K562 (cell line): ENCODE measurements around the gene TMEM39B.

Experiments
- BRCA1 ChIP-seq, 2 experiments: fragments of 450-650 bp in 1 of 2; sonication (generic) in 1 of 2; formaldehyde crosslinking in 1 of 2; IDR thresholded peaks; 2 replicates each; pipeline versions ENCODE4 v1.5.0 to v1.6.1; 2017 to 2020; ENCODE audit warnings: mild to moderate bottlenecking in 1 of 2, missing genetic modification reagents in 1 of 2
- CC2D1A ChIP-seq: fragments of 450-650 bp; IDR thresholded peaks from 2 replicates; pipeline ENCODE4 v1.6.1; 2017; ENCODE audit warnings: mild to moderate bottlenecking
- MEF2D ChIP-seq: conservative IDR thresholded peaks from 2 replicates; pipeline ENCODE4 v1.6.1; 2016; ENCODE audit warnings: low read depth, missing genetic modification characterization, missing compliant biosample characterization

DNA sequence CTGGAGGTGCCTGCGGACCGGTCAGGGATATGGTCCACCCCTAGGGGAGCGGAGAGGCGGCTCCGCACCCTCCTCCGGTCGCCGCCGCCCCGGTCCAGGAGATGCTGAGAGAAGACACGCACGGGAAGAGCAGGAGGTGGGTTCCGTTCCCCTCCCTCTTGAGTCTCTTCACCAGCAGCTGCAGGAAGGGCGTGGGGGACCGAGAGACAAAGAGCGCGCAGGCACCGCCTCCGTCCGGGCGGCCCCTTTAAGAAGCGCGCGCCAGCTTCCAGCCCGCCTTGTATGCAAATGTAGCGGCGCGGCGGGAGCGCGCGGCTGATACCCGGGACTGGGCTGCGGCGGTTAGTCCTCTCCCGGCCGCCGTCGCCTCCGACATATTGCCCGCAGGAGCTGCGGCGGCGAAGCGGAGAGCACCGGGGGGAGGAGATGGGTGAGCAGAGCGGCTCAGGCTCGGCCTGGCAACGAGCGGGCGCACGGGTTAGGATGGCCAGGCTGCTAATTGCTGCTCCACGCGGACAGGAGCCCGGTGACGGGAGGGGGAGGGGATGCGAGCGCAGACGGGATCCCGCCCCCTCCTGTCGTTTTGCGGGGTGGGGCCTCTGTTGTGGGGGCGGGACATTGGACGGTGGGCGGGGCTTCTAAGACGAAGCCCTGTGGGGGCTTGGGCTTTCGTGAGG, at the start of gene TMEM39B:
- TF ChIP-seq CC2D1A (no peak), MEF2D (tag) (no peak), BRCA1 (IDR thresholded peaks at IDR 0.05) (no peak), BRCA1 (CRISPR knock-in tag; IDR thresholded peaks at IDR 0.05) (no peak)
